LNCaP clone FGC (cell line): Measurements from ENCODE around the gene PNPT1.

Experiments
- DNase-seq: peaks from one replicate; pipeline ENCODE4 v3.0.0-alpha.2; 2011; ENCODE audit warnings: low read depth
- H3K4me3 ChIP-seq: 2 replicates; pipeline ENCODE4 v1.5.1; 2011; ENCODE audit warnings: mild to moderate bottlenecking, low read depth, low read length, control low read depth
- CTCF ChIP-seq: IDR thresholded peaks from 2 replicates; pipeline ENCODE4 v1.5.1; 2012; ENCODE audit warnings: mild to moderate bottlenecking; ENCODE audit not compliant: control insufficient read depth, insufficient read depth; ENCODE audit errors: extremely low read depth

PNPT1 gene

GRCh38 chr2:55595536-55595935 lies 98.1 kb downstream of the PNPT1 start:
- no peak overlapping the region for H3K4me3 ChIP-seq
- DNase-seq = no peak
- TF ChIP-seq CTCF = no peak

- H3K4me3 ChIP-seq = no peak overlapping the region
- no peak for TF ChIP-seq CTCF
- no peak for DNase-seq
Observed at GRCh38 chr2:55592130-55592529, 101.5 kb downstream of the PNPT1 start.

- no peak overlapping the region for H3K4me3 ChIP-seq
- no peak for DNase-seq
- no peak for TF ChIP-seq CTCF
Observed at GRCh38 chr2:55590810-55591440, 102.7 kb downstream of the PNPT1 start.

- H3K4me3 ChIP-seq = no peak overlapping the region
- DNase-seq = no peak
- no peak for TF ChIP-seq CTCF
Observed at GRCh38 chr2:55585451-55586080, 108.1 kb downstream of the PNPT1 start.
